Memory B cell (primary cell): ENCODE measurements around the gene DNAH10.

Experiments used
- ATAC-seq: fragments of 150-1000 bp; cut with Tn5 transposase; 2 replicates; pipeline ENCODE4 v1.10.0; 2021; ENCODE audit warnings: low read depth, mild to moderate bottlenecking, moderate library complexity
- DNase-seq, 2 donors: peaks; one replicate each; pipeline ENCODE4 v3.0.0; 2022; ENCODE audit warnings: low spot score in 2 of 2
- H3K27ac Mint-ChIP-seq: one replicate; pipeline ENCODE4 v1.8.0; 2022; ENCODE audit warnings: mild to moderate bottlenecking, moderate library complexity, mixed read lengths
- H3K27me3 Mint-ChIP-seq: one replicate; pipeline ENCODE4 v1.8.0; 2022; ENCODE audit warnings: mixed read lengths
- H3K36me3 Mint-ChIP-seq: one replicate; pipeline ENCODE4 v1.8.0; 2022; ENCODE audit warnings: mild to moderate bottlenecking, mixed read lengths
- H3K4me1 Mint-ChIP-seq: one replicate; pipeline ENCODE4 v1.8.0; 2022; ENCODE audit warnings: mixed read lengths
- H3K4me3 Mint-ChIP-seq: one replicate; pipeline ENCODE4 v1.8.0; 2022; ENCODE audit warnings: mild to moderate bottlenecking, moderate library complexity, mixed read lengths
- H3K9me3 Mint-ChIP-seq: one replicate; pipeline ENCODE4 v1.8.0; 2022; ENCODE audit warnings: mixed read lengths

DNAH10 gene

GRCh38 chr12:123847876-123848275, 85.8 kb downstream of the DNAH10 start:
- Mint-ChIP-seq H3K27me3 (peaks cover 8% of the 10 kb centered on the region), H3K36me3 (peaks cover 1% of the 10 kb centered on the region), H3K4me3 (no peak overlapping the region), H3K27ac (no peak overlapping the region), H3K4me1 (no peaks in the 10 kb centered on the region), H3K9me3 (no peaks in the 10 kb centered on the region)
- no peak for DNase-seq
- ATAC-seq, result no peak

GRCh38 chr12:123849517-123849916, 87.4 kb downstream of the DNAH10 start:
- no peak for DNase-seq
- Mint-ChIP-seq H3K4me1 (no peaks in the 10 kb centered on the region), H3K9me3 (no peaks in the 10 kb centered on the region), H3K4me3 (no peak overlapping the region), H3K27me3 (peaks cover 6% of the 10 kb centered on the region), H3K27ac (no peak overlapping the region), H3K36me3 (peaks cover 1% of the 10 kb centered on the region)
- ATAC-seq, result no peak

GRCh38 chr12:123850246-123851134, 88.4 kb downstream of the DNAH10 start:
- peaks cover 6% of the 10 kb centered on the region for H3K27me3 Mint-ChIP-seq
- DNase-seq, result no peak
- H3K27ac Mint-ChIP-seq, result no peak overlapping the region

GRCh38 chr12:123853396-123854070, 91.4 kb downstream of the DNAH10 start:
- peaks cover 10% of the 10 kb centered on the region for H3K27me3 Mint-ChIP-seq
- no peak overlapping the region for H3K4me3 Mint-ChIP-seq
- peaks cover 1% of the 10 kb centered on the region for H3K36me3 Mint-ChIP-seq
- H3K27ac Mint-ChIP-seq, result no peak overlapping the region
- ATAC-seq (no peak), DNase-seq (no peak)
- no peaks in the 10 kb centered on the region for H3K9me3 Mint-ChIP-seq
- no peaks in the 10 kb centered on the region for H3K4me1 Mint-ChIP-seq

More at GRCh38 chr12:123850246-123851134, 88.4 kb downstream of the DNAH10 start:
- Mint-ChIP-seq H3K9me3 (no peaks in the 10 kb centered on the region), H3K4me3 (no peak overlapping the region), H3K4me1 (no peaks in the 10 kb centered on the region), H3K36me3 (peaks cover 1% of the 10 kb centered on the region)
- no peak for ATAC-seq

DNA sequence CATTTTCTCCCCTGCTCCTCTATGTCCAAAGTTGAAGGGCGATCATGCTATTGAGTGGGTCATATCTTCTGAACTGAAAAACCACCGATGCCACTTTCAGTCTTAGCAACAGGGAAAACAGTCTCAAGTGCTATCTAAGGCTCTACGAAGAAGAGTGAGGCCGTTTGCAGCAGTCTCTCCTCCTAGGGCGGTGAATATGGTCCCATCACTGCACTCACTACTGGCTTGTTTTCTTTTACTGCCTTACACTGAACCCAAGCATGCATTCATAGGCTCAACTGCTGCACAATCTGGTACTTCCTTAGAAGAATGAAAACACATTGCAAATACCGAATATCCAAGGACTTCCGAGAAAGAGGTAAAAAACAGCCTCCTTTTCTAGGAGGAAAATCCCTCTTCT, 92.1 kb downstream of the DNAH10 start:
- DNase-seq (no peak), ATAC-seq (no peak)
- Mint-ChIP-seq H3K4me3 (no peak overlapping the region), H3K27me3 (peaks cover 13% of the 10 kb centered on the region), H3K4me1 (no peaks in the 10 kb centered on the region), H3K36me3 (peaks cover 1% of the 10 kb centered on the region), H3K9me3 (no peaks in the 10 kb centered on the region), H3K27ac (no peak overlapping the region)

GRCh38 chr12:123854918-123855317, 92.8 kb downstream of the DNAH10 start:
- ATAC-seq (no peak), DNase-seq (no peak)
- H3K27me3 Mint-ChIP-seq, result peaks cover 10% of the 10 kb centered on the region
- no peaks in the 10 kb centered on the region for H3K9me3 Mint-ChIP-seq
- H3K4me3 Mint-ChIP-seq, result no peak overlapping the region
- no peak overlapping the region for H3K27ac Mint-ChIP-seq
- no peaks in the 10 kb centered on the region for H3K4me1 Mint-ChIP-seq
- peaks cover 1% of the 10 kb centered on the region for H3K36me3 Mint-ChIP-seq

DNA sequence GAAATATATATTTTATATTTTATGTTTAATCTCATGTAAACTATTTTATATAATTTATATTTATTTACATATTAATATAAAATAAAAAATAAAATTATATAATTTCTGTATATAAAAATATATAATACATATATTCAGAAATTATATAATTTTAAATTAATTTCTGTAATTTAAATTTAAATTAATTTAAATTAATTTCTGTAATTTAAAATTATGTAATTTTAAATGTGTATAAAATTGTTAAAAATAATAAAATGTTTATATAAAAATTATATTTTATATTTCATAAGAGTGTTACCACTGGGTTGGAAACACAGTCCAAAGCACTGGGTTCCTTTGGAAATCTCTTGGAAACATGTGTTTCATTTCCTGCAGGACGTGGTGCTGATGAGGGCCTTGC, 94.6 kb downstream of the DNAH10 start:
- H3K27me3 Mint-ChIP-seq, result peaks cover 10% of the 10 kb centered on the region
- no peaks in the 10 kb centered on the region for H3K36me3 Mint-ChIP-seq
- no peaks in the 10 kb centered on the region for H3K4me1 Mint-ChIP-seq
- H3K9me3 Mint-ChIP-seq, result no peaks in the 10 kb centered on the region
- DNase-seq (no peak), ATAC-seq (no peak)
- H3K27ac Mint-ChIP-seq, result no peak overlapping the region
- no peak overlapping the region for H3K4me3 Mint-ChIP-seq

GRCh38 chr12:123858176-123858575, 96.1 kb downstream of the DNAH10 start:
- DNase-seq (no peak), ATAC-seq (no peak)
- Mint-ChIP-seq H3K4me1 (no peaks in the 10 kb centered on the region), H3K4me3 (no peak overlapping the region), H3K27me3 (peaks cover 10% of the 10 kb centered on the region), H3K9me3 (no peaks in the 10 kb centered on the region), H3K36me3 (no peaks in the 10 kb centered on the region), H3K27ac (no peak overlapping the region)

- H3K4me3 Mint-ChIP-seq, result no peak overlapping the region
- ATAC-seq, result no peak
- H3K4me1 Mint-ChIP-seq, result no peaks in the 10 kb centered on the region
- H3K36me3 Mint-ChIP-seq, result no peaks in the 10 kb centered on the region
- no peak overlapping the region for H3K27ac Mint-ChIP-seq
- H3K27me3 Mint-ChIP-seq, result peaks cover 8% of the 10 kb centered on the region
- DNase-seq, result no peak
- H3K9me3 Mint-ChIP-seq, result no peaks in the 10 kb centered on the region
These were observed 96.9 kb downstream of the DNAH10 start for GRCh38 chr12:123859035-123859434.

DNA sequence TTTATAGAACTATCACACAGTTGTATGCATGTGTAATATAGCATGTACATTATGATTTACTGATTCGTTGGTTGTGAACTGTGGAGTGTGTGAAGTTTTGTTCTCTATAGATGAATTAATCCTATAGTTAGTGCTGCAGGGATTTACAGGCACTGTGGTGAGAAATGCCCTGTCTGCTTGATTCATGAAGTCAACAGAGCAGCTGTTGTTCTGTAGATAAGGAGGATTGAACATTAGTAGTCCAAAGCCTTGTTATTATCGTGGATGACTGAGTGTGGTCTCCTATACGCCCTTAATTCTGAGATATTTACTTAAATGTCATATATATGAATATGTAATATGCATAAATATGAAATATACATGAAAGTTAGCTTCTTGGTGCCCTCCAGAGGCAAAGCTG, 98.3 kb downstream of the DNAH10 start:
- H3K36me3 Mint-ChIP-seq, result no peaks in the 10 kb centered on the region
- no peak for DNase-seq

GRCh38 chr12:123861392-123861791, 99.3 kb downstream of the DNAH10 start:
- DNase-seq (no peak), ATAC-seq (no peak)
- Mint-ChIP-seq H3K9me3 (no peaks in the 10 kb centered on the region), H3K4me1 (no peaks in the 10 kb centered on the region), H3K4me3 (no peak overlapping the region), H3K27me3 (peaks cover 8% of the 10 kb centered on the region), H3K36me3 (no peaks in the 10 kb centered on the region), H3K27ac (no peak overlapping the region)

More for the DNA sequence above, 98.3 kb downstream of the DNAH10 start:
- no peak for ATAC-seq
- no peak overlapping the region for H3K27ac Mint-ChIP-seq
- peaks cover 8% of the 10 kb centered on the region for H3K27me3 Mint-ChIP-seq
- no peaks in the 10 kb centered on the region for H3K9me3 Mint-ChIP-seq
- no peak overlapping the region for H3K4me3 Mint-ChIP-seq
- H3K4me1 Mint-ChIP-seq, result no peaks in the 10 kb centered on the region

DNA sequence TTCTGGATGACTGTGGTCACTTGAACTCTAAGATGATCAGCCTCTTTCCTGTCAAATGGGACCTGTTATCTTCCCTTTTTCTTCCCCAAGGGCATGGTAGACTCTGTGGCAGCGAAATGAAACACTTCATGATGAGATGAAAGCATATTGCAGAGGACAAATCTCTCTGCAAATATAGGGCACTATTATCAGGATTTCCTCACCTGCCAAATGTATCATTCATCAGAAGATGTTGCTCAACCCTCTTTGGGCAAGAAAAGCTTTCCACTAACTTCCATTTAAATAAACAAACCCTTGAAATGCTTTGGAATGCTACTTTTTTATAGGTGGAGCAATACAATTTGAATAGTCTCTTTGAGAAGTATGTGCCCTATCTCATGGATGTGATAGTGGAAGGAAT, 105.0 kb downstream of the DNAH10 start:
- H3K27ac Mint-ChIP-seq, result no peak overlapping the region
- H3K4me3 Mint-ChIP-seq, result no peak overlapping the region
- DNase-seq (no peak), ATAC-seq (no peak)
- no peaks in the 10 kb centered on the region for H3K9me3 Mint-ChIP-seq
- peaks cover 7% of the 10 kb centered on the region for H3K27me3 Mint-ChIP-seq
- H3K4me1 Mint-ChIP-seq, result no peaks in the 10 kb centered on the region
- no peaks in the 10 kb centered on the region for H3K36me3 Mint-ChIP-seq

DNA sequence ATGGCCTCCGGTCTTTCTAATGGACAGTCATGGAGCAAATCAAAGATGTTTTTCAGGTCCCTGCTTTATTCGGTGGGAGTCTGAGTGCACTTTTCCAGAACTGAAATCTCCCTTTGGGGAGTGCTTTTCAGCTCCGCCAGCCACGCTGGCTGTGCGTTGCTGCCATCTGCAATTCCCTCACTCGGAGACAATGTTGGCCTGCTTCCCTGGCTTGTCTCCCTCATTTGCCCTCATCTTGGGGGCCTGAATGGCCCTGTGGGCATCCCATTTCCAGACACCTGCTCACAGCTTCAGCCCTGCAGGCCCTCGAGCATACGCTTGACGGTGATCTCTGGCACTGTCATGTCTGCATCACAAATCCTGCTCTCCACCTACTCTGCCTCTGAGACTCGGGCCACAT, 106.7 kb downstream of the DNAH10 start:
- DNase-seq (no peak), ATAC-seq (no peak)
- H3K27ac Mint-ChIP-seq, result no peak overlapping the region
- peaks cover 7% of the 10 kb centered on the region for H3K27me3 Mint-ChIP-seq
- no peaks in the 10 kb centered on the region for H3K4me1 Mint-ChIP-seq
- no peaks in the 10 kb centered on the region for H3K36me3 Mint-ChIP-seq
- H3K9me3 Mint-ChIP-seq, result no peaks in the 10 kb centered on the region
- H3K4me3 Mint-ChIP-seq, result no peak overlapping the region

- DNase-seq (no peak), ATAC-seq (no peak)
- peaks cover 11% of the 10 kb centered on the region for H3K27me3 Mint-ChIP-seq
- H3K9me3 Mint-ChIP-seq, result peaks cover 1% of the 10 kb centered on the region
- H3K36me3 Mint-ChIP-seq, result no peaks in the 10 kb centered on the region
- no peak overlapping the region for H3K27ac Mint-ChIP-seq
- H3K4me1 Mint-ChIP-seq, result no peaks in the 10 kb centered on the region
- H3K4me3 Mint-ChIP-seq, result no peak overlapping the region
These were observed 111.7 kb downstream of the DNAH10 start for GRCh38 chr12:123873793-123874192.
